NT2/D1 (cell line): ENCODE results near the gene SENP2.

Source experiments
- SUZ12 ChIP-seq: IDR thresholded peaks from 2 replicates; pipeline ENCODE4 v1.6.1; 2011; ENCODE audit not compliant: insufficient read length, insufficient read depth; ENCODE audit errors: extremely low read depth
- YY1 ChIP-seq: IDR thresholded peaks from 2 replicates; pipeline ENCODE4 v1.6.1; 2011; ENCODE audit not compliant: insufficient read length, insufficient read depth

DNA sequence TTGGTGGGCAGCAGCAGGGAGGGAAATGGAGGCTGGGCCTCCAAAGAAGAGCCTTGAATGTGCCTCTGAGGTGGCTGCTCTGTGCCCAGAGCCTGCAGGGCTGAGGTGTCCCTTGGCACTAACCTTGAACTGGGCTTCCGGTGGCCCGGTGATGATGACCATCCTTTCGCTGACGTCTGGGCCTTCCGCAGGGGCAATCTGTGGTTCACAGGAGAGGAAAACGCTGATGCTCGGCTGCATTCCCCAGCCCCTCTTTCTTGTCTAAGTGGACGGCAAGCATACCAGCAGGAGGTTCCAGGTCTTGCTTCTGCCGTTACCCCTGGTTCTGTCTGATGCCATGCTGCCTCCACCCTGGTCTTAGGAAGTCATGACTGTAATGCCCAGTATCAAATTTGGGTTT is 65.9 kb downstream of the SENP2 start:
- TF ChIP-seq SUZ12 (no peak), YY1 (no peak)
